NCI-H510A treated with DMSO at 0.1 percent for 48 hours (cell line): ENCODE results near the gene COL20A1.

Experiments used
- DNase-seq: peaks from one replicate; lab custom pipeline; 2025; lab: John Stamatoyannopoulos, UW

COL20A1 gene

GRCh38 chr20:63320616-63321147, 27.7 kb downstream of the COL20A1 start:
- no peak for DNase-seq

- no peak for DNase-seq
These were observed 28.3 kb downstream of the COL20A1 start for GRCh38 chr20:63321148-63321831.

- DNase-seq: no peak
These were observed 29.4 kb downstream of the COL20A1 start for GRCh38 chr20:63322146-63322932.

GRCh38 chr20:63322933-63323273, 29.9 kb downstream of the COL20A1 start:
- no peak for DNase-seq

- no peak for DNase-seq
These were observed 30.5 kb downstream of the COL20A1 start for GRCh38 chr20:63323357-63323981.

GRCh38 chr20:63325021-63325471, 32.1 kb downstream of the COL20A1 start:
- DNase-seq: no peak

- DNase-seq: no peak
These were observed 32.7 kb downstream of the COL20A1 start for GRCh38 chr20:63325554-63326313.

GRCh38 chr20:63326314-63327230, 33.6 kb downstream of the COL20A1 start:
- DNase-seq: no peak

- no peak for DNase-seq
These were observed 34.3 kb downstream of the COL20A1 start for GRCh38 chr20:63327231-63327745.

- DNase-seq: no peak
These were observed 35.2 kb downstream of the COL20A1 start for GRCh38 chr20:63328026-63328700.

GRCh38 chr20:63328718-63329275, 35.8 kb downstream of the COL20A1 start:
- DNase-seq: no peak

GRCh38 chr20:63329331-63330083, 36.5 kb downstream of the COL20A1 start:
- no peak for DNase-seq

GRCh38 chr20:63330084-63330760, 37.2 kb downstream of the COL20A1 start:
- DNase-seq: no peak

- DNase-seq: no peak
These were observed 38.0 kb downstream of the COL20A1 start for GRCh38 chr20:63330940-63331339.

GRCh38 chr20:63331741-63332400, 38.9 kb downstream of the COL20A1 start:
- DNase-seq: no peak

- DNase-seq: no peak
These were observed 39.7 kb downstream of the COL20A1 start for GRCh38 chr20:63332488-63333240.

GRCh38 chr20:63333241-63333836, 40.4 kb downstream of the COL20A1 start:
- no peak for DNase-seq
